H9 (cell line): ENCODE data around the gene RPL36. TPM values are rescaled to one million over a fixed set of nuclear protein-coding genes. Genes with fewer than 3 reads are reported as not detected.
A peak's percentile ranks its signal among the peaks of the same experiment; 100 is the strongest.

Experiments used
- DNase-seq: peaks from one replicate; pipeline ENCODE4 v3.0.0-alpha.2; 2017
- H2AFZ ChIP-seq: one replicate; pipeline ENCODE4 v1.6.1; 2013; ENCODE audit warnings: mild to moderate bottlenecking, low read length, control low read depth, moderate library complexity
- H2AK5ac ChIP-seq: 2 replicates; pipeline ENCODE4 v1.6.1; 2013; ENCODE audit warnings: low read length, control low read depth, mixed read lengths; ENCODE audit not compliant: insufficient read length
- H2BK120ac ChIP-seq: one replicate; pipeline ENCODE4 v1.6.1; 2013; ENCODE audit warnings: low read depth, mild to moderate bottlenecking, low read length, control low read depth, inconsistent platforms; ENCODE audit not compliant: poor library complexity, severe bottlenecking
- H2BK12ac ChIP-seq: 2 replicates; pipeline ENCODE4 v1.6.1; 2013; ENCODE audit warnings: low read length, control low read depth, mixed read lengths, low read depth; ENCODE audit not compliant: insufficient read length
- H2BK15ac ChIP-seq: 2 replicates; pipeline ENCODE4 v1.6.1; 2013; ENCODE audit warnings: low read depth, low read length, control low read depth
- H2BK20ac ChIP-seq: one replicate; pipeline ENCODE4 v1.6.1; 2013; ENCODE audit warnings: low read depth, mild to moderate bottlenecking, low read length, control low read depth, inconsistent platforms; ENCODE audit not compliant: poor library complexity, severe bottlenecking
- H2BK5ac ChIP-seq: 2 replicates; pipeline ENCODE4 v1.6.1; 2013; ENCODE audit warnings: low read length, control low read depth, mixed read lengths; ENCODE audit not compliant: insufficient read length
- H3K14ac ChIP-seq: 2 replicates; pipeline ENCODE4 v1.6.1; 2013; ENCODE audit warnings: low read length, control low read depth; ENCODE audit not compliant: insufficient read depth
- H3K18ac ChIP-seq: 2 replicates; pipeline ENCODE4 v1.6.1; 2013; ENCODE audit warnings: low read depth, mild to moderate bottlenecking, mixed read lengths, low read length, control low read depth; ENCODE audit not compliant: insufficient read length
- H3K23ac ChIP-seq: 2 replicates; pipeline ENCODE4 v1.6.1; 2013; ENCODE audit warnings: low read length, control low read depth, mixed read lengths, low read depth; ENCODE audit not compliant: insufficient read length
- H3K23me2 ChIP-seq: 2 replicates; pipeline ENCODE4 v1.6.1; 2013; ENCODE audit warnings: low read depth, mild to moderate bottlenecking, mixed read lengths, low read length, control low read depth; ENCODE audit not compliant: insufficient read length, poor library complexity, severe bottlenecking
- H3K27ac ChIP-seq: 2 replicates; pipeline ENCODE4 v1.5.1; 2013; ENCODE audit warnings: low read length, control low read depth, mixed read lengths, low read depth; ENCODE audit not compliant: insufficient read length
- H3K27me3 ChIP-seq: 2 replicates; pipeline ENCODE4 v1.6.1; 2013; ENCODE audit warnings: low read length, control low read depth, inconsistent platforms; ENCODE audit not compliant: insufficient read depth
- H3K4ac ChIP-seq: 2 replicates; pipeline ENCODE4 v1.6.1; 2013; ENCODE audit warnings: low read depth, mild to moderate bottlenecking, control low read depth, inconsistent platforms, low read length, moderate library complexity
- H3K4me1 ChIP-seq: 2 replicates; pipeline ENCODE4 v1.6.1; 2013; ENCODE audit warnings: low read length, control low read depth, inconsistent platforms; ENCODE audit not compliant: insufficient read depth
- H3K4me2 ChIP-seq: 2 replicates; pipeline ENCODE4 v1.6.1; 2013; ENCODE audit warnings: low read length, control low read depth, mixed read lengths; ENCODE audit not compliant: insufficient read length, insufficient read depth
- H3K56ac ChIP-seq: 2 replicates; pipeline ENCODE4 v1.6.1; 2013; ENCODE audit warnings: low read depth, mild to moderate bottlenecking, mixed read lengths, low read length, control low read depth; ENCODE audit not compliant: insufficient read length
- H3K79me1 ChIP-seq: 2 replicates; pipeline ENCODE4 v1.6.1; 2013; ENCODE audit warnings: low read depth, mild to moderate bottlenecking, moderate library complexity, low read length, control low read depth, inconsistent platforms; ENCODE audit not compliant: insufficient read depth, poor library complexity, severe bottlenecking
- H3K79me2 ChIP-seq: 2 replicates; pipeline ENCODE4 v1.6.1; 2013; ENCODE audit warnings: low read length, control low read depth, inconsistent platforms; ENCODE audit not compliant: insufficient read depth
- H3K9ac ChIP-seq: 2 replicates; pipeline ENCODE4 v1.6.1; 2013; ENCODE audit warnings: low read length, control low read depth, mixed read lengths; ENCODE audit not compliant: insufficient read length; ENCODE audit errors: extremely low read depth
- H3K9me3 ChIP-seq: one replicate; pipeline ENCODE4 v1.6.1; 2013; ENCODE audit warnings: low read depth, low read length, inconsistent platforms; ENCODE audit not compliant: control insufficient read depth
- H3T11ph ChIP-seq: one replicate; pipeline ENCODE4 v1.6.1; 2013; ENCODE audit warnings: mild to moderate bottlenecking, low read length, control low read depth, inconsistent platforms
- H4K20me1 ChIP-seq: one replicate; pipeline ENCODE4 v1.6.1; 2013; ENCODE audit not compliant: control insufficient read depth, insufficient read length, insufficient read depth
- H4K5ac ChIP-seq: 2 replicates; pipeline ENCODE4 v1.6.1; 2013; ENCODE audit warnings: low read depth, mild to moderate bottlenecking, mixed read lengths, low read length, control low read depth; ENCODE audit not compliant: insufficient read length
- H4K8ac ChIP-seq: replicated peaks from 2 replicates; pipeline ENCODE4 v1.6.1; 2013; ENCODE audit warnings: low read length, control low read depth, mixed read lengths, low read depth; ENCODE audit not compliant: insufficient read length
- H4K91ac ChIP-seq: 2 replicates; pipeline ENCODE4 v1.6.1; 2013; ENCODE audit warnings: low read depth, mild to moderate bottlenecking, moderate library complexity, mixed read lengths, low read length, control low read depth; ENCODE audit not compliant: insufficient read length
- H3K27ac Mint-ChIP-seq, 3 experiments: 2 replicates in 2 of 3; 3 replicates in 1 of 3; pipeline ENCODE4 v1.8.0; 2020 to 2021; ENCODE audit warnings: mixed read lengths in 3 of 3, mild to moderate bottlenecking in 1 of 3, moderate library complexity in 1 of 3
- H3K27me3 Mint-ChIP-seq: 2 replicates; pipeline ENCODE4 v1.8.0; 2021; ENCODE audit warnings: low read depth, mild to moderate bottlenecking, moderate library complexity, mixed read lengths
- H3K36me3 Mint-ChIP-seq, 3 experiments: 2 replicates in 2 of 3; 3 replicates in 1 of 3; pipeline ENCODE4 v1.8.0; 2020 to 2021; ENCODE audit warnings: low read depth in 3 of 3, mixed read lengths in 3 of 3; ENCODE audit not compliant: insufficient read depth in 1 of 3
- H3K4me1 Mint-ChIP-seq, 2 experiments: 2 replicates each; pipeline ENCODE4 v1.8.0; 2020; ENCODE audit warnings: mixed read lengths in 2 of 2
- H3K4me3 Mint-ChIP-seq, 2 experiments: 2 replicates in 1 of 2; 3 replicates in 1 of 2; pipeline ENCODE4 v1.8.0; 2020 to 2021; ENCODE audit warnings: mild to moderate bottlenecking in 2 of 2, mixed read lengths in 2 of 2, moderate library complexity in 1 of 2
- H3K9me3 Mint-ChIP-seq, 2 experiments: 2 replicates in 1 of 2; 3 replicates in 1 of 2; pipeline ENCODE4 v1.8.0; 2020; ENCODE audit warnings: mild to moderate bottlenecking in 2 of 2, mixed read lengths in 2 of 2, moderate library complexity in 1 of 2
- WGBS: extraction: QIAGEN DNeasy Blood & Tissue Kit; methylation state at CpG from one replicate; pipeline ENCODE4 v1.1.7; 2013; ENCODE audit warnings: missing lambda C conversion rate, low lambda C conversion rate, mixed read lengths; ENCODE audit not compliant: insufficient read length; ENCODE audit errors: extremely low coverage; 5-methylcytosine and 5-hydroxymethylcytosine counted together
- total RNA-seq: library from RNA; stranded (reverse); gene quantifications from 2 replicates; pipeline ENCODE4 v1.2.1, GENCODE V29; 2021
- TF ChIP-seq, protein P1 (sequence below): fragments of 200-600 bp; sonication (generic); conservative IDR thresholded peaks from 3 replicates; pipeline ENCODE4 v1.8.0; 2021; ENCODE audit warnings: antibody characterized with exemption, mild to moderate bottlenecking

RPL36 gene
- total RNA-seq, 1 experiment from 2014 or later = 1,074 TPM

DNA sequence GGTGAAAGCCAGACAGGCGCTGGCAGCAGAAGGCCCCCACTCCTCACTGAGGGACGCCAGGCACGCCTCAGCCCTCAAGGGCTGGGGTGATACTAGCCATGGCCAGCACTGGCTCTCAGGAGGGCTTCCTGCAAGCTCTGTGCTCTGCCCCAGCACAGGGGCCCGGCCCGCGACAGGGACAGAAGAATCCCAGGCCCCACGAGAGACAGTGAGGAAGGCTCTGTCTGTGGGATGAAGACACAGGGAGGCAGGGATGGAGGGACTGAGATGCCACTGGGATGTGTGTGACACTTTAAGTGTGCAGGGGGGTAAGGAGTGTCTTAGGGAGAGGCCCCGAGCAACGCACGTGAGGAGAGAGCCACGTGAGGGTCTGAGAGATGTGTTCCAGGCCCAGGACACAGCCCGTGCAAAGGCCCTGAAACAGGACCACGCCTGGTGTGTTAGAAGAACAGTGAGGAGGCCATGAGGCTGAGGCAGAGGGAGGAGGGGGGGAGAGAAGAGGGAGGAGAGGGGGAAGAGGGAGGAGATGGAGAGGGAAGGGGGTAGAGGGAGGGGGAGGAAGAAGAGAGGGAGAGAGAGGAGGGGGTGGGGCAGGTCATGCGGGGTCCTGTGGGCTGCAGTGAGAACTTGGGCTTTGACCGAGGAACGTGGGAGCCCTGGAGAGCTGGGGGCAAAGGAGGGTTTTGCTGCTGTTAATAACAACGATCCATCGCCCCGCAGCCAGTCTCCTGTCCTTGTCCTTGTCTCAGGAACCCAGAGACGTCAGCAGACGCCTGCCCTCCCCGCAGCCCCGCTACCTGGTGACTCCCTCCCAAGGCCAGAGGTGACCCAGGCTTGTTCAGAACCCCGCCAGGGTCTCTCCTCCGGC, 7.2 kb downstream of the RPL36 start:
- H3K27ac ChIP-seq = no peak overlapping the region

More for the DNA sequence above, 7.2 kb downstream of the RPL36 start:
- Histone ChIP-seq H3K27me3 (no peaks in the 10 kb centered on the region), H3K9ac (no peak overlapping the region), H2BK15ac (no peak overlapping the region), H3K4me2 (no peak overlapping the region), H3K9me3 (no peaks in the 10 kb centered on the region), H3K4ac (no peak overlapping the region), H2AK5ac (no peak overlapping the region), H3K4me1 (no peaks in the 10 kb centered on the region), H3K79me2 (no peaks in the 10 kb centered on the region; the same call in 1 of the 2 replicates), H3T11ph (no peak overlapping the region), H2BK12ac (no peak overlapping the region), H2BK120ac (no peak overlapping the region), H4K8ac (no peak overlapping the region), H3K14ac (no peak overlapping the region; the same call in 1 of the 2 replicates), H2BK20ac (no peak overlapping the region), H2AFZ (no peak overlapping the region), H4K91ac (no peak overlapping the region), H2BK5ac (no peak overlapping the region), H3K18ac (no peak overlapping the region), H3K23me2 (no peaks in the 10 kb centered on the region), H3K56ac (no peak overlapping the region), H4K20me1 (no peaks in the 10 kb centered on the region), H3K79me1 (no peaks in the 10 kb centered on the region), H3K23ac (no peak overlapping the region), H4K5ac (no peak overlapping the region)
- peaks cover 8% of the 10 kb centered on the region; the same call in 1 of the 2 replicates for H3K27me3 Mint-ChIP-seq
- TF ChIP-seq, protein P1, sequence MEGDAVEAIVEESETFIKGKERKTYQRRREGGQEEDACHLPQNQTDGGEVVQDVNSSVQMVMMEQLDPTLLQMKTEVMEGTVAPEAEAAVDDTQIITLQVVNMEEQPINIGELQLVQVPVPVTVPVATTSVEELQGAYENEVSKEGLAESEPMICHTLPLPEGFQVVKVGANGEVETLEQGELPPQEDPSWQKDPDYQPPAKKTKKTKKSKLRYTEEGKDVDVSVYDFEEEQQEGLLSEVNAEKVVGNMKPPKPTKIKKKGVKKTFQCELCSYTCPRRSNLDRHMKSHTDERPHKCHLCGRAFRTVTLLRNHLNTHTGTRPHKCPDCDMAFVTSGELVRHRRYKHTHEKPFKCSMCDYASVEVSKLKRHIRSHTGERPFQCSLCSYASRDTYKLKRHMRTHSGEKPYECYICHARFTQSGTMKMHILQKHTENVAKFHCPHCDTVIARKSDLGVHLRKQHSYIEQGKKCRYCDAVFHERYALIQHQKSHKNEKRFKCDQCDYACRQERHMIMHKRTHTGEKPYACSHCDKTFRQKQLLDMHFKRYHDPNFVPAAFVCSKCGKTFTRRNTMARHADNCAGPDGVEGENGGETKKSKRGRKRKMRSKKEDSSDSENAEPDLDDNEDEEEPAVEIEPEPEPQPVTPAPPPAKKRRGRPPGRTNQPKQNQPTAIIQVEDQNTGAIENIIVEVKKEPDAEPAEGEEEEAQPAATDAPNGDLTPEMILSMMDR = no peak
- H3K4me1 Mint-ChIP-seq = peaks cover 0 to 6% of the 10 kb centered on the region in 2 experiments; a peak in 2 of 4 replicates
- no peak overlapping the region for H3K4me3 Mint-ChIP-seq
- peaks cover 0 to 12% of the 10 kb centered on the region in 2 experiments; a peak in 3 of 5 replicates for H3K9me3 Mint-ChIP-seq
- no CpG with 5 or more reads among the region's 25 CpGs for WGBS
- DNase-seq = peak; percentile 30
- peaks cover 43 to 73% (median 60%) of the 10 kb centered on the region in 3 experiments for H3K36me3 Mint-ChIP-seq
- H3K27ac Mint-ChIP-seq = peak overlapping the region in 2 of 3 experiments; percentile 90 to 93; a peak in 4 of 7 replicates
